ENCODE data around the gene NTHL1. TPM values are rescaled to one million over a fixed set of nuclear protein-coding genes. Genes with fewer than 3 reads are reported as not detected.

The NTHL1 gene
- total and polyA plus RNA-seq, 2 of the 4 experiments (the other 2 are of a cell fraction): 22.8 to 28.0 TPM

- TF ChIP-seq SMC3 (IDR thresholded peaks at IDR 0.05; ENCODE audit: low read depth, low read length): no peak
Observed at GRCh38 chr16:2004795-2005517, 42.7 kb downstream of the NTHL1 start (continued).

- Histone ChIP-seq H3K4me1 (ENCODE audit: control insufficient read depth, insufficient read depth, low read length) (peaks cover 21% of the 10 kb centered on the region), H3K4ac (ENCODE audit: low read depth, low read length) (peak overlapping the region; percentile 36), H4K91ac (ENCODE audit: insufficient read depth, low read depth, low read length) (no peak overlapping the region), H4K8ac (ENCODE audit: low read depth in 2 of 2, low read length in 2 of 2) (no peak overlapping the region; a peak in 1 of 4 replicates), H2AFZ (replicated peaks; ENCODE audit: low read length, poor library complexity) (peak overlapping the region; percentile 68), H2BK5ac (ENCODE audit: low read depth, low read length, poor library complexity, severe bottlenecking) (no peak overlapping the region), H3K9ac (ENCODE audit: low read depth, low read length) (no peak overlapping the region), H3K56ac (ENCODE audit: extremely low read depth, insufficient read depth, low read length) (no peak overlapping the region), H4K5ac (ENCODE audit: low read depth, low read length) (no peak overlapping the region), H2BK20ac (ENCODE audit: low read depth, low read length) (no peak overlapping the region), H3K9me3 (ENCODE audit: control insufficient read depth, insufficient read depth, low read length) (no peaks in the 10 kb centered on the region), H3K79me1 (ENCODE audit: low read depth in 1 of 2, low read length in 2 of 2) (peaks cover 10 to 89% of the 10 kb centered on the region in 2 experiments; a peak in 3 of 4 replicates), H3K9me1 (ENCODE audit: insufficient read depth, low read length) (peaks cover 8% of the 10 kb centered on the region; the same call in 1 of the 2 replicates), H3K23ac (ENCODE audit: low read depth, low read length) (no peak overlapping the region), H3K14ac (replicated peaks; ENCODE audit: low read depth, low read length) (no peak overlapping the region), H2AK9ac (replicated peaks; ENCODE audit: low read depth, low read length, poor library complexity) (peak overlapping the region; percentile 92), H4K20me1 (ENCODE audit: insufficient read depth, low read length) (peaks cover 77% of the 10 kb centered on the region), H2BK120ac (ENCODE audit: low read depth, low read length) (no peak overlapping the region), H2AK5ac (ENCODE audit: low read depth, low read length) (peak overlapping the region; percentile 33), H2BK15ac (ENCODE audit: low read depth, low read length) (no peak overlapping the region), H3K4me2 (ENCODE audit: low read depth, low read length) (no peak overlapping the region; the same call in 1 of the 2 replicates), H3K4me3 (ENCODE audit: insufficient read depth, low read depth, low read length) (no peak overlapping the region), H3K36me3 (ENCODE audit: control insufficient read depth, insufficient read depth, low read length) (peaks cover 49% of the 10 kb centered on the region), H3K18ac (ENCODE audit: low read depth, low read length) (no peak overlapping the region), H3K27ac (ENCODE audit: insufficient read depth, low read length) (0 out of 2 replicates have a peak overlapping the region, but pooled peaks have one; percentile 14), H3K27me3 (ENCODE audit: control insufficient read depth, insufficient read depth, low read length) (no peaks in the 10 kb centered on the region)
- POLR2A ChIA-PET (ENCODE audit: unreplicated experiment): interaction anchor here (1.0 kb wide), 1 partner anchor 152 kb away, joined by 3 read pairs; the partner anchor contains the start of gene TRAF7
- dilution Hi-C loops (cut with HindIII; ENCODE audit: low sequenced_read_pairs, unreplicated experiment) (no loop called here), intact Hi-C loops (cut with micrococcal nuclease) (loop anchor here (5.0 kb wide), 1 partner anchor 138 kb away; no protein-coding TSS in a partner anchor), in situ Hi-C loops (cut with MboI; ENCODE audit: low sequenced_read_pairs) (no loop called here)
- peak; percentile 96 for ATAC-seq (ENCODE audit: low read depth)
- BruUV-seq (replicated peaks): no TSS peak
- CTCF ChIA-PET: interaction anchor here (0.5 to 1.7 kb wide), 6 partner anchors 10 to 136 kb away, joined by 3 to 8 read pairs (median 5); partner anchors contain the start of genes GFER and NOXO1
- 32% methylated on average over 23 of the region's 36 CpGs; no CpG with 5 or more reads in 1 of the 2 experiments for WGBS, 2 experiments (ENCODE audit: extremely low coverage in 2 of 2, insufficient read length in 1 of 2)
- DNase-seq: peak; percentile 81
- no peak for TF ChIP-seq CEBPB (IDR thresholded peaks at IDR 0.05; ENCODE audit: low read depth, low read length)
- peak; percentile 80 for TF ChIP-seq SMC3 (IDR thresholded peaks at IDR 0.05; ENCODE audit: low read depth, low read length)
- no peak for TF ChIP-seq ELK1 (IDR thresholded peaks at IDR 0.05; ENCODE audit: borderline replicate concordance, low read depth, low read length)
- peak; percentile 4; the same call in 1 of the 2 replicates for TF ChIP-seq USF2 (IDR thresholded peaks at IDR 0.05; ENCODE audit: low read depth, low read length)
- TF ChIP-seq RFX5 (IDR thresholded peaks at IDR 0.05; ENCODE audit: low read depth, low read length): no peak
- TF ChIP-seq CHD1 (IDR thresholded peaks at IDR 0.05; ENCODE audit: low read depth, low read length): no peak
- TF ChIP-seq MAFK (IDR thresholded peaks at IDR 0.05; ENCODE audit: low read depth, low read length): no peak
- no peak for TF ChIP-seq BHLHE40 (IDR thresholded peaks at IDR 0.05; ENCODE audit: low read depth, low read length)
- no peak for TF ChIP-seq FOS (IDR thresholded peaks at IDR 0.05; ENCODE audit: low read depth, low read length)
- TF ChIP-seq RCOR1 (IDR thresholded peaks at IDR 0.05; ENCODE audit: insufficient replicate concordance, low read length): no peak
- no peak for TF ChIP-seq NFE2L2 (IDR thresholded peaks at IDR 0.05; ENCODE audit: low read depth, low read length)
Observed at GRCh38 chr16:2003827-2004641, 43.6 kb downstream of the NTHL1 start.
